ENCODE results near the gene ATP9A.
A peak's percentile ranks its signal among the peaks of the same experiment; 100 is the strongest.

- TF ChIP-seq, protein P1, sequence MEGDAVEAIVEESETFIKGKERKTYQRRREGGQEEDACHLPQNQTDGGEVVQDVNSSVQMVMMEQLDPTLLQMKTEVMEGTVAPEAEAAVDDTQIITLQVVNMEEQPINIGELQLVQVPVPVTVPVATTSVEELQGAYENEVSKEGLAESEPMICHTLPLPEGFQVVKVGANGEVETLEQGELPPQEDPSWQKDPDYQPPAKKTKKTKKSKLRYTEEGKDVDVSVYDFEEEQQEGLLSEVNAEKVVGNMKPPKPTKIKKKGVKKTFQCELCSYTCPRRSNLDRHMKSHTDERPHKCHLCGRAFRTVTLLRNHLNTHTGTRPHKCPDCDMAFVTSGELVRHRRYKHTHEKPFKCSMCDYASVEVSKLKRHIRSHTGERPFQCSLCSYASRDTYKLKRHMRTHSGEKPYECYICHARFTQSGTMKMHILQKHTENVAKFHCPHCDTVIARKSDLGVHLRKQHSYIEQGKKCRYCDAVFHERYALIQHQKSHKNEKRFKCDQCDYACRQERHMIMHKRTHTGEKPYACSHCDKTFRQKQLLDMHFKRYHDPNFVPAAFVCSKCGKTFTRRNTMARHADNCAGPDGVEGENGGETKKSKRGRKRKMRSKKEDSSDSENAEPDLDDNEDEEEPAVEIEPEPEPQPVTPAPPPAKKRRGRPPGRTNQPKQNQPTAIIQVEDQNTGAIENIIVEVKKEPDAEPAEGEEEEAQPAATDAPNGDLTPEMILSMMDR (IDR thresholded peaks at IDR 0.05; ENCODE audit: control extremely low read depth in 1 of 3, insufficient read depth in 1 of 3, low read depth in 1 of 3, low read length in 3 of 3) = no peak
- TF ChIP-seq POLR2AphosphoS5 (IDR thresholded peaks at IDR 0.05; ENCODE audit: low read depth, low read length) = peak; percentile 40; the same call in 1 of the 2 replicates
- TF ChIP-seq POLR2A (IDR thresholded peaks at IDR 0.05; ENCODE audit: control extremely low read depth in 1 of 2, low read depth in 2 of 2, low read length in 2 of 2) = no peak; a peak in 1 of 3 replicates
- TF ChIP-seq TAF7 (optimal IDR thresholded peaks at IDR 0.05; ENCODE audit: borderline replicate concordance, low read depth, low read length) = no peak
- TF ChIP-seq RFX5 (IDR thresholded peaks at IDR 0.05; ENCODE audit: borderline replicate concordance, low read depth, low read length) = no peak
- no peak for TF ChIP-seq BACH1 (IDR thresholded peaks at IDR 0.05; ENCODE audit: low read length)
- no peak for TF ChIP-seq EZH2 (IDR thresholded peaks at IDR 0.05; ENCODE audit: low read depth, low read length, severe bottlenecking)
- TF ChIP-seq, protein P2, sequence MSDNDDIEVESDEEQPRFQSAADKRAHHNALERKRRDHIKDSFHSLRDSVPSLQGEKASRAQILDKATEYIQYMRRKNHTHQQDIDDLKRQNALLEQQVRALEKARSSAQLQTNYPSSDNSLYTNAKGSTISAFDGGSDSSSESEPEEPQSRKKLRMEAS (IDR thresholded peaks at IDR 0.05) = no peak
- TF ChIP-seq TAF1 (IDR thresholded peaks at IDR 0.05; ENCODE audit: low read depth, low read length) = peak; percentile 64
- no peak for TF ChIP-seq CEBPB (IDR thresholded peaks at IDR 0.05; ENCODE audit: low read depth, low read length)
- no peak for TF ChIP-seq SRF (IDR thresholded peaks at IDR 0.05; ENCODE audit: low read depth, low read length)
- peak; percentile 83 for TF ChIP-seq CREB1 (IDR thresholded peaks at IDR 0.05)
- no peak for TF ChIP-seq JUND (IDR thresholded peaks at IDR 0.05; ENCODE audit: low read length)
- TF ChIP-seq SIN3A (conservative IDR thresholded peaks at IDR 0.05 in 1 of 2, IDR thresholded peaks at IDR 0.05 in 1 of 2; ENCODE audit: low read depth in 1 of 2, low read length in 2 of 2) = no peak; a peak in 1 of 4 replicates
These were observed 34.1 kb upstream of the ATP9A start, which contains the start of gene SALL4 for GRCh38 chr20:51802170-51802751.

Measured in H1 (cell line).